Brain microvascular endothelial cell (primary cell): ENCODE results near the gene OS9.
"Not testable (repeated sequence)": the region's sequence is repeated elsewhere in the genome, so short reads cannot be mapped to it uniquely, and the experiment has no call there.

Source experiments
- DNase-seq: peaks from one replicate; pipeline ENCODE4 v3.0.0-alpha.2; 2020
- H3K27ac ChIP-seq: fragments of 250-450 bp; sonication (Bioruptor Pico); 2 replicates; pipeline ENCODE4 v1.5.1; 2020; ENCODE audit warnings: mild to moderate bottlenecking, moderate library complexity
- H3K27me3 ChIP-seq: fragments of 250-450 bp; sonication (Bioruptor Pico); replicated peaks from 2 replicates; pipeline ENCODE4 v1.5.1; 2020; ENCODE audit warnings: mild to moderate bottlenecking
- H3K36me3 ChIP-seq: fragments of 250-450 bp; sonication (Bioruptor Pico); replicated peaks from 2 replicates; pipeline ENCODE4 v1.5.1; 2020; ENCODE audit warnings: mild to moderate bottlenecking
- H3K4me3 ChIP-seq: 2 replicates; pipeline ENCODE4 v1.5.1; 2011; ENCODE audit warnings: low read depth, mild to moderate bottlenecking, control low read depth, low read length, moderate library complexity
- CTCF ChIP-seq: IDR thresholded peaks from 2 replicates; pipeline ENCODE4 v1.5.1; 2011; ENCODE audit warnings: low read depth, mild to moderate bottlenecking, moderate library complexity, low read length, control low read depth, inconsistent platforms; ENCODE audit errors: missing control alignments
- in situ Hi-C: cut with HindIII; loops from 2 replicates; pipeline ENCODE4 v1.10.0; 2017; ENCODE audit warnings: low sequenced_read_pairs, low pct_ligation_motif_present

OS9 gene

GRCh38 chr12:57720606-57721595 is 27.0 kb downstream of the OS9 start:
- Histone ChIP-seq H3K4me3 (no peak overlapping the region), H3K36me3 (peaks cover 45% of the 10 kb centered on the region), H3K27ac (no peak overlapping the region), H3K27me3 (no peaks in the 10 kb centered on the region)
- no peak for TF ChIP-seq CTCF
- no peak for DNase-seq
- in situ Hi-C loops: no loop called here

GRCh38 chr12:57721846-57722608 is 28.1 kb downstream of the OS9 start:
- H3K27ac ChIP-seq, DNase-seq, H3K4me3 ChIP-seq, in situ Hi-C loops, H3K27me3 ChIP-seq: not testable (repeated sequence)
- H3K36me3 ChIP-seq: peaks cover 34% of the 10 kb centered on the region

- Histone ChIP-seq H3K36me3 (peaks cover 27% of the 10 kb centered on the region), H3K27ac (no peak overlapping the region), H3K27me3 (no peaks in the 10 kb centered on the region), H3K4me3 (no peak overlapping the region)
- TF ChIP-seq CTCF: no peak
- in situ Hi-C loops: no loop called here
- DNase-seq: no peak
Measured at GRCh38 chr12:57722716-57723629, 29.0 kb downstream of the OS9 start.

GRCh38 chr12:57723630-57723962 is 29.7 kb downstream of the OS9 start:
- Histone ChIP-seq H3K27ac (no peak overlapping the region), H3K36me3 (peaks cover 21% of the 10 kb centered on the region), H3K4me3 (no peak overlapping the region), H3K27me3 (no peaks in the 10 kb centered on the region)
- in situ Hi-C loops: no loop called here
- DNase-seq: no peak
- TF ChIP-seq CTCF: no peak

- no peak for TF ChIP-seq CTCF
- no peak overlapping the region for H3K27ac ChIP-seq
- H3K36me3 ChIP-seq: peaks cover 14% of the 10 kb centered on the region
- no peaks in the 10 kb centered on the region for H3K27me3 ChIP-seq
- in situ Hi-C loops: no loop called here
- H3K4me3 ChIP-seq: no peak overlapping the region
- DNase-seq: no peak
Measured at GRCh38 chr12:57724003-57724935, 30.3 kb downstream of the OS9 start.
